Panc1 (cell line): ENCODE data around the gene PCMT1.

Experiments used
- POLR2AphosphoS5 ChIP-seq: IDR thresholded peaks from 2 replicates; pipeline ENCODE4 v1.6.1; 2012; ENCODE audit warnings: mild to moderate bottlenecking, low read depth, low read length, moderate library complexity
- REST ChIP-seq, 2 experiments: IDR thresholded peaks; 2 replicates each; pipeline ENCODE4 v1.6.1; 2011 to 2012; ENCODE audit warnings: low read depth in 2 of 2, control low read depth in 1 of 2, low read length in 1 of 2, mild to moderate bottlenecking in 1 of 2, moderate library complexity in 1 of 2; ENCODE audit not compliant: insufficient read depth in 1 of 2
- SIN3A ChIP-seq: IDR thresholded peaks from 2 replicates; pipeline ENCODE4 v1.6.1; 2012; ENCODE audit warnings: low read depth, mild to moderate bottlenecking, low read length, moderate library complexity, borderline replicate concordance; ENCODE audit not compliant: insufficient read depth
- TCF7L2 ChIP-seq: IDR thresholded peaks from 2 replicates; pipeline ENCODE4 v1.6.1; 2011; ENCODE audit warnings: mild to moderate bottlenecking, low read depth, low read length, inconsistent platforms
- TF ChIP-seq, protein P1 (sequence below): fragments of 450-650 bp; IDR thresholded peaks from 2 replicates; pipeline ENCODE4 v1.5.1; 2017; ENCODE audit warnings: mild to moderate bottlenecking

- TF ChIP-seq, protein P1, sequence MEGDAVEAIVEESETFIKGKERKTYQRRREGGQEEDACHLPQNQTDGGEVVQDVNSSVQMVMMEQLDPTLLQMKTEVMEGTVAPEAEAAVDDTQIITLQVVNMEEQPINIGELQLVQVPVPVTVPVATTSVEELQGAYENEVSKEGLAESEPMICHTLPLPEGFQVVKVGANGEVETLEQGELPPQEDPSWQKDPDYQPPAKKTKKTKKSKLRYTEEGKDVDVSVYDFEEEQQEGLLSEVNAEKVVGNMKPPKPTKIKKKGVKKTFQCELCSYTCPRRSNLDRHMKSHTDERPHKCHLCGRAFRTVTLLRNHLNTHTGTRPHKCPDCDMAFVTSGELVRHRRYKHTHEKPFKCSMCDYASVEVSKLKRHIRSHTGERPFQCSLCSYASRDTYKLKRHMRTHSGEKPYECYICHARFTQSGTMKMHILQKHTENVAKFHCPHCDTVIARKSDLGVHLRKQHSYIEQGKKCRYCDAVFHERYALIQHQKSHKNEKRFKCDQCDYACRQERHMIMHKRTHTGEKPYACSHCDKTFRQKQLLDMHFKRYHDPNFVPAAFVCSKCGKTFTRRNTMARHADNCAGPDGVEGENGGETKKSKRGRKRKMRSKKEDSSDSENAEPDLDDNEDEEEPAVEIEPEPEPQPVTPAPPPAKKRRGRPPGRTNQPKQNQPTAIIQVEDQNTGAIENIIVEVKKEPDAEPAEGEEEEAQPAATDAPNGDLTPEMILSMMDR = no peak
- TF ChIP-seq POLR2AphosphoS5 (no peak), REST (IDR thresholded peaks at IDR 0.05; ENCODE audit: insufficient read depth in 1 of 2, low read depth in 2 of 2, low read length in 1 of 2) (no peak), TCF7L2 (no peak), SIN3A (no peak)
Measured at GRCh38 chr6:149842331-149842730, 92.8 kb downstream of the PCMT1 start.
